Activated CD4-positive, alpha-beta T cell treated with anti-CD3 and anti-CD28 coated beads, Interleukin-2, amount 50 U/mL, for 24 hours (primary cell): ENCODE measurements around the gene UBE2F.
A peak's percentile ranks its signal among the peaks of the same experiment; 100 is the strongest.
"Not testable (repeated sequence)": the region's sequence is repeated elsewhere in the genome, so short reads cannot be mapped to it uniquely, and the experiment has no call there.

Experiments
- DNase-seq, 2 donors: peaks; one replicate each; pipeline ENCODE4 v3.0.0-alpha.2; 2020; ENCODE audit warnings: low read depth in 1 of 2, low spot score in 1 of 2

UBE2F gene

DNA sequence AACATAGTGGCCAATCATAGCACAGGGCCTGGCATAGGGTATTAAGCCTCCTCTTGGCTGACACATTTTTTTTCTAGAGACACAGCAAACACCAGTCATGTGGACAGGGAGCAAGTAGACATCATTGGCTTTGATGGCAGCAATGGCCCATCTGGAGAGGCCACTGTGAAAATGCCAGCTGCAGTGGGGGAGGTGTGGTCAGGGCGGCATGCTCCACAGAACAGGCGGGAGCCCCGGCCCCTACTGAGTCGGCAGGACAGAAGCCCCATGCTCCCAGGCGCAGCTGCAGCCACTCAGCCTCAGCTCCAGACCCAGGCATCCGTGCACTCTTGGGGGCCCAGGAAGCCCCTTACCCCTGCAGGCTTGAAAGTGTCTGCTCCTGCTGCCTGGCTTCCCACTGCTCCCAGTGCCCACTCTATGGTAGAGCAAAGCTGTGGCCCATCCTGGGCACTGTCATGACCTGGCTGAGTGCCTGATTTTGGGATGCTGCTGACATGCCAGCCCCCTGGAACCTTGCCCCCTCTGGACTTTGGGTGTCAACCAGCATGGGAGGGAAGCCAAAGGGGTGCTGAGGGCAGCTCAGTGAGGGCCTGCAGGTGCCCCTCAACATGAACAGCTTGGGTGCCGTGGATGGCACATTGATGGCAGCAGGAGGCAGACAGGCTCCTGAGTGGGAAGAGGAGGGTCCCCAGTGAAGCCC is 23.3 kb upstream of the UBE2F start:
- no peak for DNase-seq

DNA sequence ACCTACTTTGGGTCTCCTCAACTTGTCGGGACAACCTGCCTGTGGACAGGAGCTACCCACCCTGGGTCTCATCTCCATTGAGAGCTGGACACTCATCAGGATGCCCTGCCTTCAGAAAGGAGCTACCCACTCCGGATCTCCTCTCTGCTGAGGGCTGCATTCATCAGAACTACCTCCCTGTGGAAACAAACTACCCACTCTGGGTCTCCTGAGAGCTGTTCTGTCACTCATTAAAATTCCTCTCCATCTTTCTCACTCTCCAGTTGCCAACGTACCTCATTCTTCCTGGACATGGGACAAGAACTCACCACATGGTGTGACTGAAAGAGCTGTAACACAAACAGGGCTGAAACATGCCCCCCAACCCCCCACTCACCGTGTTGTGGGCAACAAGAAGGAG is 22.5 kb upstream of the UBE2F start:
- no peak for DNase-seq

DNA sequence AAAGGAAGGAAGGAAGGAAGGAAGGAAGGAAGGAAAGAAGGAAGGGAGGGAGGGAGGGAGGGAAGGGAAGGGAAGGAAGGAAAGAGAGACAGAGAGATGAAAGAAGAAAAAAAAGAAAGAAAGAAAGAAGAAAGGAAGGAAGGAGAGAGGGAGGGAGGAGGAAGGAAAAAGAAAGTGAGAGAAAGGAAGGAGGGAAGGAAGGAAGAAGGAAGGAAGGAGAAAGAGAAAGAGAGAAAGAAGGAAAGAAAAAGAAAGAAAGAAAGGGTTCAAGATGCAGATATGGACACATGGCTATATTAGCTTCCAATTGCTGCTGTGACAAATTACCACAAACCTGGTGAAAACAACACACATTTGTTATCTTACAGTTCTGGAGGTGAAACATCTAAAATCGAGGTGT is 20.4 kb upstream of the UBE2F start:
- no peak for DNase-seq

DNA sequence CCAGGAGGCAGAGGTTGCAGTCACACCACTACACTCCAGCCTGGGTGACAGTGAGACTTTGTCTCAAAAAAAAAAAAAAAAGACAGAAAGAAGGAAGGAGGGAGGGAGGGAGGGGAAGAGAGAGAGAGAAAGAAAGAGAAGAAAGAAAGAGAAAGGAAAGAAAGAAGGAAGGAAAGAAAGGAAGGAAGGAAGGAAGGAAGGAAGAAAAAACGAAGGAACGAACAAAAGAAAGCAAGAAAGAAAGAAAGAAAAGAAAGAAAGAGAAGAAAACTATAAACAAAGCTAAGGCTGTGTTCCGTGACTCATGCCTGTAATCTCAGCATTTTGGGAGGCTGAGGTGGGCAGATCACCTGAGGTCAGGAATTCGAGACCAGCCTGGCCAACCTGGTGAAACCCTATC is 15.5 kb upstream of the UBE2F start:
- DNase-seq, result not testable (repeated sequence)

DNA sequence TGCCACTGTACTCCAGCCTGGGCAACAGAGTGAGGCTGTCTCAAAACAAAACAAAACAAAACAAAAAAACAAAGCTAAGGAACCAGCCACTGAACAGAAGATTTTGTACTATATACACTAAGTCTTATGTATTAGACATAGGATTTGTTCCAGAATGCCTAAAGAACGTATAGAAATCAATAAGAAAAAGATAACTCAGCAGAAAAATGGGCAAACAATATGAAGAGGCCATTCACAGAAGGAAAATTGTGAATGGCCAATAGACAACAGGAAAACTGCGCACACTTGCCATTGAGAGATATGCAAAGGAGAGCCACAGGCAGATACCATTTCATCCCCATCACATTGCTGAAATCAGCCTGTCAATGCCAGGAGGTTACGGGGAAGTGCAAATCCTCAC is 14.9 kb upstream of the UBE2F start:
- no peak for DNase-seq

DNA sequence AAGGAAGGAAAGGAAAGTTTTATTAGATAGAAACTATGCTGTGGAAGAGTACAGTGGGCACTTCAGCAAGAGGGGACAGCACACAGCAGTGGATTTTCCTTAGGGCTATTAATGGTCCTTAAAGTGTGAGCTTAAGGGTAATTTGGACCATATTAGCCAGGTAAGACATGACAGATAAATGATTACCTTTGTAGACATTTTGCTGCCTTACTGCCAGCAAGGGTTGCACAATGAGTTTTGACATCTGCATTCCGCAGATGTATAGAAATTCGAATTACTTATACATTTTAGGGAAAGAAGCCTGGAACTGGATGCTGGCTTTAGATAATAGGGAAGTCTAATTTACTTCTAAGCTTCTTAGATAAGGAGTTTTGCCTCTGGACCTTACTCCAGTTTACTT is 14.0 kb upstream of the UBE2F start:
- DNase-seq, result no peak

DNA sequence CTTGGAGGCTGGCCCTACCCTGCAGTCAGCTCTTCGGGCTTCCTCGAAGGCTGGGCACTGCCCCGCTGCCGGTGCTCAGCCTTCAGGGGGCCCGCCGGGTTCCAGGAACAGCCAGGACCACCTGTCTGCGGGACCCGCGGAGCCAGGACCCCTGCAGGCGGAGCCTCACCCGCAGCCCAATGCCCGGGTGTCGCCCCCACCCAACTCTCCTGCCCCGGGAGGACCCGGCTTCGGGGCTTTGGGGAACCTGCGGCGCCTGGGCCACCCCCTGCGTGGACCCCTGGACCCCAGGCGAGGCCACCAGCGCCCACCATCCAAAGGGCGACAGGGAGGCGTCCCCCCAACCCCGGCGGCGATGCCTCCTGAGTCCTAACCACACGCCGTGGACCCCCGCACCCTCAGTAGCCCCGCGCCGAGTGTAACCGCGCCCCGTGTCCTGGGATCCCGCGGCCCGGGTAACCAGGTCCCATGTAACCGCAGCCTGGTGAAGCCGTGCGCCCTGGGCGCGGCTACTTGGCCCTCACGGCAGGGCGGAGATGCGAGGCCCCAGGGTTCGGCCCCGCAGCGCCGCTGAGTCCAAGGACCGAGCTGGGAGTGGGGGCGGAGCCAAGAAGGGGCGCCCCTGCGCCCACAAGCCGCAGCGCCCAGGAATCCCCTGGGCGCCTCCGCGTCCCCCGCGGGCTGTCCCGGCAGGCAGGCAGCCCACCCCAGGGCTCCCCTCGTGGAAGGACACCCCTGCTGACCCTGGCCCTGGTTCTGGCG is 11.0 kb upstream of the UBE2F start:
- no peak for DNase-seq

DNA sequence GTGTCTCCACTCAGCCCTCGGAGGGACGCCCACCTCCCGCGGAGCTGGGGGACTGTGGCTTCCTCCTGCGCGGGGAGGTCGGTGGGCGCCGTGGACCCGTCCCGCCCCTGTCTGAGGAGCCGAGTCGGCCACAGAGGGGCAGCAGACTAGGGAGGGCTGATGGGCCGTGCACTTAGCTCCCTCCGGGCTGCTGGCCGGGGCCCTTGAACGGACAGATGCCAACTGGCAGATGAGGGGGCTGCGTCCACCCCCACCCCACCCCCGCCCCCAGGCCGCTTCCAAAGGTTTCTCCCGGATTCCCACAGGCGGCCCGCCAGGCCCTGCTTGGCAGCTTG is 10.4 kb upstream of the UBE2F start:
- DNase-seq, result no peak

DNA sequence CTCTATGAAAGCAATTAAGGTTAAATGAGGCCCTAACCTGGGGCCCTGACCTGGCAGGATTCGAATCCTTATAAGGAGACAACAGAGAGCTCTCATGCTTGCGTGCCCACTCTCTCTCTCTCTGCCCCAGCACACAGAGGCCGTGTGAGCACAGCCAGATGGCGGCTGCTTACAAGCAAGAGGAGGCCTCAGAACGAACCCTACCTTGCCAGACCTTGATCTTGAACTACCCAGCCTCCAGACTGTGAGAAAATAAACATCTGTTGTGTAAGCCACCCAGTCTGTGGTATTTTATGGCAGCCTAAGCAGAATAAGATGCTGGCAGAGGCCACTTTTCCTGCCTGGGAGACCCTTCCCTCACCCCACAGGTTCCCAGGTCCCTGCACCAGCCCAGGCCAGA is 5.2 kb upstream of the UBE2F start:
- DNase-seq, result no peak

DNA sequence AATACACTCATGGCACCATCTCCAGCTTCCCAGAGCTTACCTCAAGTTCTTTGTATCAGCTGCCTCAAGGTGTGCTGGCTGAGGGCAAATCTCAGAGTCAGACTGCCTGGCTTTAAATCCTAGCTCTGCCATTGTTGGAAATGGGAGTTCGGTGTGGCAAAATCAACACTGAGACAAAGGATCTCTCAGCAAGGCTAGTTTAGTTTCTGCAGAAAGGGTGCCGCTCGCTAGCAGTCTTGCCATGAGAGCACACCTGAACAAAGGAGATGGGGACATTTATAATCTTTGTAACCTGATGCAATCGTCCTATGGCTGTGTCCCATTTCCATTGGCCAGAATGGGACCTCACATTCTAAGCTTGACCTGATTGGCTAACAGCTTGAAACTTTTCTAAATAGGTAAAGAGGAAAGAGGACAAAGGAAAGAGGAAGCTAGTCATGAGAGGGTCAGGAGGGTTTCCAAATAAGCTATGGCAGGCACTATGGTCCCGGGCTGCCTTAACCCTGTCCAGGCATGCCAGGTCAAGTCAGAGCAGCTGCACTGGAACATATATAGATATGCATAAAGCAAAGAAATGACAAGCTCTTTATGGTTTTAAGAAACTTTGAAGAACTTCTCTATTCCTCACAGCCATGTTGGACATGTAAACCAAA is 4.3 kb upstream of the UBE2F start:
- DNase-seq, result no peak

DNA sequence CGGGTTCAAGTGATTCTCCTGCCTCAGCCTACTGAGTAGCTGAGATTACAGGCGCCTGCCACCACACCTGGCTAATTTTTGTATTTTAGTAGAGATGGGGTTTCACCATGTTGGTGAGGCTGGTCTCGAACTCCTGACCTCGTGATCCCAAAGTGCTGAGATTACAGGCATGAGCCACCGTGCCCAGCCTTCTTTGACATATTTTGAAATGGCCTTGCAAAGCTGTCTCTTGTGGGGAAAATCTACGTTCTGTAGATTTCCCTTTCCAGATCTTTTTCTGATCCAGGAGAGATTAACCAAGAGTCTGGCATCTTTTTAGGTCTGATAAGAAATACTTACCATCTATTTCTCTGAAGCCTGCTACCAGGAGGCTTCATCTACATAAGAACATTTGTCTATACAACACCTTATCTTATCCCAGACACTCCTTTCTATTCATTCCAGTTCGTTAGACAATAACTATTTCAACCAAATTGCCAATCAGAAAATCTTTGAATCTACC is 3.3 kb upstream of the UBE2F start:
- DNase-seq, result not testable (repeated sequence)

DNA sequence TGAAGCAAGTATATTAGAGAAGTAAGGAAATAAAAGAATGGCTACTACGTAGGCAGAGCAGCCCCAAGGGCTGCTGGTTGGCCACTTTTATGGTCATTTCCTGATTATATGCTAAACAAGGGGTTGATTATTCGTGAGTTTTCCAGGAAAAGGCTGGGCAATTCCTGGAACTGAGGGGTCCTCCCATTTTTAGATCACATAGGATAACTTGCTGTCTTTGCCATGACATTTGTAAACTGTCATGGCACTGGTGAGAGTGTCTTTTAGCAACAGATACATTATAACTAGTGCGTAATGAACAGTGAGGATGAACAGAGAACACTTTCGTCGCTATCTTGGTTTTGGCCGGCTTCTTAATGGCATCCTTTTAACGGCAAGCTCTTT is 2.6 kb upstream of the UBE2F start:
- DNase-seq, result no peak

DNA sequence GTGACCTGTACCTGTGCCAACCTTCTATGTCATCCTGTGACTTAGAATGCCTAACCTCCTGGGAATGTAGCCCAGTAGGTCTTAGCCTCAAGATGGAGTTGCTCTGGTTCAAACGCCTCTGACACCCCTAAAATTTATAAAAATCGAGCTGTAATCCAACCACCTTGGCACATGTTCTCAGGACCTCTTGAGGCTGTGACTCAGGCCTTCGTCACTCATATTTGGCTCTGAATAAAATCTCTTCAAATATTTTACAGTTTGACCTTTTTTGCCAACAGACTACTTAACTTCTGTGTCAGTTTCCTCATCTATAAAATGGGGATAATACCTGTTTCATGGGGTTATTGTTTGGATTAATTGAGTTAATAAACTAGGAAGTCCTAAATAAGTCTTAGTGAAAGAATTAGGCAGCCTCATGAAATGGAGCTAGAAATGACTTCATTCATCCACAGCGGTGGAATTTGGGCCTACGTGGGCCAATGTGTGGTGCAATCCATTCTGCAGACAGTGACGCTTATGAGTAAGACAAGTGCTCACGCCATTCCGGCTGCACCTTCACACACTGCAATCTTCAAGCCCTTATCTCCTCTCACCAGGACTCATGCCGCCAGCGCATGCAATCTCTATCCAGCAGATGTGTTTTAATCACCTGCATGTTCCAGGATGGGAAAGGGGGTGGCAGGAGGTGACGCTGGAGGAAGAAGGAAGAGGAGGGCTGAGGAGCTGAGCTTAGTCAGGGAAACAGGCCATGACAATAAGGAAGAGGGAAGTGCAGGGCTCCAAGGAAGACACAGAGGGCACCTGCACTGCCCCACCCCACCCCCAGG is 2.0 kb upstream of the UBE2F start:
- DNase-seq, result no peak

DNA sequence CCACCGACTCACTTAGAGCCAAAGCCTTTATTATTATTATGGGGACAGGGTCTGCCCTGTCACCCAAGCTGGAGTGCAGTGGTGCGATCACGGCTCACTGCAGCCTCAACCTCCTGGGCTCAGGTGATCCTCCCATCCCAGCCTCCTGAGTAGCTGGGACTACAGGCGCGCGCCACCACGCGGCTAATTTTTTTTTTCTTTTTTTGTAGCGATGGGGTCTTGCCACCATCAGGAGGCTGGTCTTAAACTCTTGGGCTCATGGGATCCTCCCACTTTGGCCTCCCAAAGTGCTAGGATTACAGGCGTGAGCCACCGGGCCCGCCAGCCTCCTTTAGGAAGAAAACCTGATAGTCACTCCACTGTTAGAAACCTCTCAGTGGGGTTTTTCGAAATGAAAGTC is 970 bp upstream of the UBE2F start:
- not testable (repeated sequence) for DNase-seq

DNA sequence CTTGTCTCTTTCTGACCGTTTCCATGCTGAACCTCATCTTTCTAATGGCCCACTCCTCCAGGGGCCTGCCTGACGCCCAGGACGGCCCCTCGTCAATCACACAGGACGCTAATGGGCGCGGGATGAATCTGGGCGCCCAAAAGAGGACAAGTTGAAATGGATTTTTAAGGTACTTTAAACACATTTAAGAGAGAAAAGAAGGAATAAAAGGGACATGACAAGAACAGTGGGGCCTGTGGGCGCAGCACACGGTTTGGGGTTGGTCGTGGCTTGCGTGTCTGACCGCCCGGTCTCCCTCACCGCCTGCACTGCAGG is 607 bp upstream of the UBE2F start:
- DNase-seq, result no peak

DNA sequence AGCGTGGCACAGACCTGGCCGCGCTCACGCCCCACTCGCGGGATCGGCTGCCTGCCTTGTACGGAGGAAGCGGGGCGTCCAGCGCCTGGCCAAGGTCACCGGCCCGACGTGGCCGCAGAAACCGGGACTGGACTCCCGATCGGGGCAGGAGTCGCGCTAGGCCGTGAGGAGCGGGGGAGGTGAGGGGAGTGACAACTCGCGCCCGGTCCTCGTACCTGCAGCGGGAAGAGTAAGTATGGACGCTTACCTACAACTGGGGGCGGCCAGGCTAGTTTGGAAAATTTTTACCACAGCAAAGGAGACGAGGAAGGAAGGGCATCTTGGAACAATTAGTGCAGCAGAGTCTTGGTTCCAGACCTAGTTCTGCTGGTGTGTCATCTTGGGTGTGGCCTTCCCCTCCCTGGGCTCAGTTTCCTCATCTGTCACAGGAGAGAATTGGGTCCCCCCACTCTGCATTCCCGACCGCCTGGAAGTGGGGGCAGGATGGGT is 693 bp downstream of the UBE2F start:
- no peak for DNase-seq

DNA sequence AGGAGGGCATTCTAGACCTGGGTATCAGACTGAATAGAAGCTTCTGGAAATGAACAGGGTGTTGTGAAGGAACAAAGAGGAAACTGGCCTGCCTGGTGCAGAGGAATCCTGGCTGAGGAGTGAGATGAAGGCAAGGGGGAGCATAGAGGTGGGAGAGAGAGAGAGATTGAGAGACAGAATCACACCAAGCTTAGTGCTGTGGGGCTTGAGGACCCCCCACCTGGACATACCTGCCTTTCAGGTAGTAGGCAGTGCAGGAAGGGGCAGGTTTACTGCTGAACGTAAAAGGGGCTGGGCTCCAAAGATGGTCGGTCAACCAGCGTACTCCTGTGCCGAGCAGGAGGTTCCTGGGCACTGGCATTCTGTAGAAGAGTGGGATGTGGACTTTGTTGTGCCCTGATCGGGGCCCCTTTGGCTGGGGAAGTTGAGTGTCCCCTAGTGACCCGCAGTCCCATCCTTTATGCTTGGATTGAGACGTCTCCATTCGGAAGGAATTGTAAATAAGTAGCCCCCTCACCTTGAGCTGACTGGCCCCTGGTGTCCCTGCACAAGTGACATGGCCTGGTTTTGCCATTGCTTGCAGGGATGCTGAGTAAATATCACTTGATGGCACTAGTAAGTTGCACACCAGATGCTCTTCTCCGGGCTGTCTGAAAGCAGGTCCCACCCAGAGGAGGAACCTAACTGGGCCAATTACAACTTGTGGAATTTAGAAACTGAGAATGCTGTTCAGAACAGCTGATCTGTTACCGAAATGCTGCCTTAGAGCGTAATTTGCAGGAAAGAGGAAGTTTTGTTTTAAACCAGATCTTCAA is 1.4 kb downstream of the UBE2F start:
- DNase-seq, result peak in 1 of 2 donors; percentile 43

DNA sequence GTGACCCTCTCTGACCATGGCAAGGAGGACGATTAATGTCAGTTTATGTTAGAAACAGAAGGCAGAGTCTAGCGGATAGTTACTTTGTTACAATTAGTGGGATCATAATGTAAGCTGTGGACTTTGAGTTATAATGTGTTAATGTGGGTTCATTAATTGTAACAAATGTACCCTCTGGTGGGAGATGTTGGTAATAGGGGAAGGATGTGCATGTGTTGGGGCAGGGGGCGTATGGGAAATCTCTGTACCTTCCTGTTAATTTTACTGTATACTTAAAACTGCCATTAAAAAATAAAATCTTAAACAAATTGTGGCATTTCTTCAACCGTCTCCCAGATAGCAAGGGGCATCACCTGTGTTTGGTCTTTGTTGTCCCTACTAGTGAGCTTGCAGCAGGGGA is 4.8 kb downstream of the UBE2F start:
- no peak for DNase-seq

DNA sequence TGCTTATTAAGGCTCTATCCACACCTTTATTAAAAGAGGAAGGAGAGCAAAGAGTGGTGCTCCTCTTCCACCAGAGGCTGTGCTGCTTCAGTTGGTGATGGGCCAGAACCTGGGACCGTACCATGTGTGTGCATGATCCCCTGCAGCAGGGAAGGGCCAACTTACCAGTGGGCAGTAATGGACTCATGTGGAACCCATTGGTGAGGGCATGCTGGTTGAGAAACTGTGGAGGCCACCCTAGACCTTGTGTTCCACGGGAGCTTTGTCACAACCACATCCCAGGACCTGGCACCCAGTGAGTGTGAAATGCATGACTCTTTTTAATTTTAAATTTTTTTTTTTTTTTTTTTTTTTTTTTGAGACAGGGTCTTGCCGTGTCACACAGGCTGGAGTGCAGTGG is 5.4 kb downstream of the UBE2F start:
- DNase-seq, result no peak

DNA sequence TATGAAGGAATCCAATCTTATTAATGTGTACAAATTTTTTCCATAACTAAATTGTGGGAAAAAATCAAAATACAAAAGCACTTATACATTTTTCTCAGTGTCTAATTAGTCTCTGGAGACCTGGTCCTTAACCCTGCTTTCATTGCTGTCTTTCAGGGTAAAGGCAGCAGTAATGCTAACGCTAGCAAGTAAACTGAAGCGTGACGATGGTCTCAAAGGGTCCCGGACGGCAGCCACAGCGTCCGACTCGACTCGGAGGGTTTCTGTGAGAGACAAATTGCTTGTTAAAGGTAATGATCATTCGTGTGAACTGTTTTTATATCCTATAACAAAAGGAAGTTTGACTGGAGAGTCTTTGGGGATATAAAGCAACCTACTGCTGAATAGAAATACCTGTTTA is 6.1 kb downstream of the UBE2F start:
- DNase-seq, result no peak

DNA sequence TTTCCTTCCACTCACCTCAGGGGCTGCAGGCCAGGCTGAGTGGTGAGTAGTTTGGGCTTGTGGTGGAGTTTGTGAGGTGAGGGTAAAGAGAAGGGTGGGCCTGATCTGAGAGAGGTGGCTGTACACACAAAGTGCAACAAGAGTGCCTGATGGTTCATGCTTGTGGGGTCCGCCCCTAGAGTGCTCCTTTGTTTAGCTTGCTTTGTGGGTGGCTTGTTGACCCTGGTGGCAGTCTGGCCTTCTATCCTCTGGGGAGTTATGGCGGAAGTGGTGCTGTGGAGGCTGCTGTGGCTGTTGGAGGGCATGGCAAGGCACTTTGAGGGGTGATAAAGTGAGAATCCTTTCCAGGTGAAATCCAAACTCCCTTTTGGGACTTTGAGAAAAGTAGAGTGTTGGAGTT is 10.6 kb downstream of the UBE2F start:
- DNase-seq, result no peak
